Esophagus (tissue), 2 donors: ENCODE results near the gene TSPAN18. TPM values are rescaled to one million over a fixed set of nuclear protein-coding genes. Genes with fewer than 3 reads are reported as not detected.
A peak's percentile ranks its signal among the peaks of the same experiment; 100 is the strongest.

Source experiments
- H3K27ac ChIP-seq, 2 donors: one replicate each; pipeline ENCODE4 v1.5.1; 2013; ENCODE audit warnings: low read depth in 2 of 2, mild to moderate bottlenecking in 2 of 2, inconsistent platforms in 1 of 2, low read length in 1 of 2, moderate library complexity in 1 of 2
- H3K27me3 ChIP-seq, 2 donors: one replicate each; pipeline ENCODE4 v1.6.1; 2013; ENCODE audit warnings: low read length in 2 of 2, control low read depth in 1 of 2, mild to moderate bottlenecking in 1 of 2; ENCODE audit not compliant: insufficient read depth in 2 of 2, control insufficient read depth in 1 of 2
- H3K36me3 ChIP-seq, 2 donors: one replicate each; pipeline ENCODE4 v1.6.1; 2013; ENCODE audit warnings: low read length in 1 of 2; ENCODE audit not compliant: control insufficient read depth in 2 of 2, insufficient read depth in 2 of 2
- H3K4me1 ChIP-seq, 2 donors: one replicate each; pipeline ENCODE4 v1.6.1; 2013; ENCODE audit warnings: low read length in 1 of 2; ENCODE audit not compliant: control insufficient read depth in 2 of 2, insufficient read depth in 2 of 2
- H3K4me3 ChIP-seq, 2 donors: one replicate each; pipeline ENCODE4 v1.5.1; 2013; ENCODE audit warnings: low read length in 2 of 2, mild to moderate bottlenecking in 2 of 2, low read depth in 1 of 2, moderate library complexity in 1 of 2
- H3K9me3 ChIP-seq, 2 donors: one replicate each; pipeline ENCODE4 v1.6.1; 2013; ENCODE audit warnings: mild to moderate bottlenecking in 2 of 2, low read depth in 1 of 2, low read length in 1 of 2, moderate library complexity in 1 of 2; ENCODE audit not compliant: control insufficient read depth in 2 of 2, insufficient read depth in 1 of 2
- WGBS, 2 donors: extraction: QIAGEN DNeasy Blood & Tissue Kit; methylation state at CpG; one replicate each; pipeline ENCODE4 v1.1.7; 2013; 5-methylcytosine and 5-hydroxymethylcytosine counted together
- polyA plus RNA-seq, 2 donors: library from polyadenylated mRNA; stranded (reverse); fragments of 200-250 nt; gene quantifications; one replicate each; pipeline ENCODE4 v1.2.3, GENCODE V29; 2013
- donor health status: healthy with polysubstance abuse.
- donor health status: Bipolar disorder and iron deficiency.

TSPAN18 gene
- polyA plus RNA-seq, 2 donors, result 2.2 to 3.1 TPM

DNA sequence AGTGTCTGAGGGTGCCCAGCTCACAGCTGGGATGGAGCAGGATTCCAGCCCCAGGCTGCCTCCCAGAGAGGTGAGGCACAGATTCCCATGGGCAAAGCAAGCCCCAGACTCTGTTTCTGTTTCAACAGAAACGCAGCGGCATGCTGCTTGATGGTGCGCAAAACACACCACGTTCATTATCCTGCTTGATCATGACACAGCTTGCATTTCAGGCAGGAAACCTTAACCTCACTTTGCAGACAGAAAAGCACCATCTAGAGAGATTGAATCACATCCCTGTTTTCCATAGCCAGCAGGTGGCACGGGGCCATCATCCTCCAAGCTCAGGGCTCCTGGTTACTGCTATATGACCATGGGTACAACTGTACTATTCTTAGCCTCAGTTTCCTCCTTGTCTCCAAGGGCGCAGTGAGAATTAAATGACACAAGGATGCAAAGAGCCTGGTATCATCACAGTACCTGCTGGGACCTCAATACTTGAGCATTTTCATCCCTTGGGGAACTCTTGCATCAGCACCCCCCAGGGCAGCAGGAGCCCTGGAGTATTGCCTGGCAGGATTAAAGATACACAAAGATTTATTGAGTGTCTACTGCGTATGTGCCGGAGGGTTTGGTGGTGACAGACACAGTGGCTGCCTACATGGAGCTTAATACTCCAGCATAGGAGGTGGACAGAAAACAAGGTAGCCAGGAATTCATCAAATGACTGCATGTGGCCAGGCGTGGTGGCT is 113.9 kb downstream of the TSPAN18 start:
- H3K27me3 ChIP-seq, result no peaks in the 10 kb centered on the region
- peaks cover 0 to 2% of the 10 kb centered on the region in 2 donors for H3K4me1 ChIP-seq
- no peaks in the 10 kb centered on the region for H3K9me3 ChIP-seq
- 48 to 59% methylated on average over 9 of the region's 9 CpGs for WGBS, 2 donors
- H3K4me3 ChIP-seq, result no peak overlapping the region
- no peaks in the 10 kb centered on the region for H3K36me3 ChIP-seq
- peak overlapping the region in 1 of 2 donors; percentile 22 for H3K27ac ChIP-seq

DNA sequence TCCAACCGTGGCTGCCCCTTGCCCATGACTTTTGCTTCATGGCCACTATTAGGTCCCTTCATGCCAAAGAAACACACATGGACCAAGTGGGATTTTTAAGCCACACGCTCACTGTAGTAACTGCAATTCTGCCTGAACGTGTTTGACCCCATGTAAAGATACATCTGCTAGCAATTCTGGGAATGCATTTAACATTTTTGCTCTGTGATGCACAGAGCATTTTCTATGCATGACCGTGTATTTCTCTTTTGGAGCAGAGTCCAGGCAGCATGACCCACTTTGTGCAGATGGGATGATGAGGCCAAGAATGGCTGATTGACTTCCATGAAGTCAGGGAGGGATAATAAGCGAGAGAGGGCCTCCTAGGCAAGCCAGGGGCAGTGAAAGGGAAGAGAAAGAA is 115.5 kb downstream of the TSPAN18 start:
- H3K9me3 ChIP-seq, result no peaks in the 10 kb centered on the region
- no peak overlapping the region for H3K27ac ChIP-seq
- H3K36me3 ChIP-seq, result no peaks in the 10 kb centered on the region
- H3K4me3 ChIP-seq, result no peak overlapping the region
- peaks cover 0 to 2% of the 10 kb centered on the region in 2 donors for H3K4me1 ChIP-seq
- WGBS, 2 donors, result 70 to 73% methylated on average over 5 of the region's 5 CpGs
- H3K27me3 ChIP-seq, result no peaks in the 10 kb centered on the region

DNA sequence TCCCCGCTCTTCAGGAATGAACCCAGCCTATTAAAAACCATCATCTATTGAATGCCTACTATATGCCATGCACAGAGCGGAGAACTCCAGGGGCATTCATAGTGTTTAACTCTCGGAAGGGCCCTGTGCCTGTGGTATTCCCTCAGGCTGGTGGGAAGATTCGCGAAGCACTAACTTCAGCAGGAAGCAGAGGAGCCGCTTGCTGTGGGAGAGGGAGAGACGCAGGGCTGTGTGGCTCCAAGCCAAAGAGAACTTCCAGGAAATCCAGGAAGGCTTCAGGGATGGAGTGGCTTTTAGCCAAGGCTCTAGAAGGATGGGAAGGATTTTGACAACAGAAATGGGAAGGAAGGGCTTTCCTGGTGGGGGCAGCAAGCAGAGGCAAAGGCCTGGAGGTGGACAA is 120.1 kb downstream of the TSPAN18 start:
- 84 to 90% methylated on average over 7 of the region's 7 CpGs for WGBS, 2 donors
- H3K36me3 ChIP-seq, result no peaks in the 10 kb centered on the region
- H3K27me3 ChIP-seq, result no peaks in the 10 kb centered on the region
- H3K27ac ChIP-seq, result no peak overlapping the region
- H3K9me3 ChIP-seq, result no peaks in the 10 kb centered on the region
- H3K4me1 ChIP-seq, result no peaks in the 10 kb centered on the region
- no peak overlapping the region for H3K4me3 ChIP-seq

DNA sequence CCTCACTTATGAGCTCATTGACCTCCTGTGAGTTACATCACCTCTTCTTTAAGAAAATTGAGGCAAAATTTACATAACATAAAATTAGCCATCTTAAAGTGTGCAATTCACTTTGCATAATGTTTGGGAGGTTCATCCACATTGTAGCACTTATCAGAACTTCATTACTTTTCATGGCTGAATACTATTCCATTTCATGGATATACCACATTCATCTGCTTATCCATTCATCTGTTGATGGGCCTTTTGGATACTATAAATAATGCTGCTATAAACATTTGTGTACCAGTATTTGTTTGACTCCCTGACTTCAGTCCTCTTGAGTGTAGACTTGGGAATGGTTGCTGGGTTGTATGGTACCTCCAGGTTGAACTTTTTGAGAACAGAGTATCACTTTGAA is 120.6 kb downstream of the TSPAN18 start:
- no peaks in the 10 kb centered on the region for H3K27me3 ChIP-seq
- no peaks in the 10 kb centered on the region for H3K9me3 ChIP-seq
- no peaks in the 10 kb centered on the region for H3K4me1 ChIP-seq

DNA sequence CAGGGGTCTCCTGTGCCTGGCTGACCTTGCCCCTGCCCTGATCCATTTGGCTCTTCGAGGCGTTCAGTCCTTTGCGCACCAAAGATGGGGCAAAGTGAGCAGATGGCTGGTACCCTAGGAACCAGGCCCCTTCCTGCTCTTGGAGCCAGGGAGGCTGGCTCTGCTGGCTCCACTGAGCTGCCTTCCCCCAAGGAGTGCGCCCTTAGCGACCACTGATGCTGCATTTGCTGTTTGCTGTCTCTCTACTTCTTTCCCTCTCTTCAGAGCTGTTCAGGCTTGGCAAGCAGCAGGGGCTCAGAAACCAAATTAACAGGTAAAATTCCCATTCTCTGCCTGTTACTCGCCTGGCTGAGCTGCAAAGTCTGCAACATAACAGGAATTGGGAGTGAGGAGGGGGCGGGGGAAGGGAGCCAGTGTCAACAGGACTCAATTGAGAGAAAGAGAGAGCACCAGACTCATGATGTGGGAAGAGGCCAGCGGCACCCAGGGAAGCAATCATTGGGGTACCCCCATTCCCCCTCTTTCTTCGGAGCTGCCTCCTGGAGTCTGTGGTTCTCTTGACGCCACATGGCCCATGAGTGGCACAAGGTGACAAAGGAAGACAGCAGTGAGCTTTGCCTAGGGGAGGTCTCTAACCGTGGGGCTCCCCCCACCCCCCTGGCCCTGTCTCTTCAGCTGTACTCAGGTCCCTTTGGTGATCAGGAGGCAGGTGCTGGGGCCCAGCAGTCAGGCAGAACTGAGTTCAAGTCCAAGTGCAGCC is 121.6 kb downstream of the TSPAN18 start:
- no peak overlapping the region for H3K27ac ChIP-seq
- H3K27me3 ChIP-seq, result no peaks in the 10 kb centered on the region
- H3K4me1 ChIP-seq, result no peaks in the 10 kb centered on the region
- H3K9me3 ChIP-seq, result no peaks in the 10 kb centered on the region
- 78 to 81% methylated on average over 10 to 11 of the region's 11 CpGs for WGBS, 2 donors
- H3K36me3 ChIP-seq, result no peaks in the 10 kb centered on the region
- H3K4me3 ChIP-seq, result no peak overlapping the region

More for the DNA sequence above, 120.6 kb downstream of the TSPAN18 start:
- Histone ChIP-seq H3K27ac (no peak overlapping the region), H3K4me3 (no peak overlapping the region), H3K36me3 (no peaks in the 10 kb centered on the region)

DNA sequence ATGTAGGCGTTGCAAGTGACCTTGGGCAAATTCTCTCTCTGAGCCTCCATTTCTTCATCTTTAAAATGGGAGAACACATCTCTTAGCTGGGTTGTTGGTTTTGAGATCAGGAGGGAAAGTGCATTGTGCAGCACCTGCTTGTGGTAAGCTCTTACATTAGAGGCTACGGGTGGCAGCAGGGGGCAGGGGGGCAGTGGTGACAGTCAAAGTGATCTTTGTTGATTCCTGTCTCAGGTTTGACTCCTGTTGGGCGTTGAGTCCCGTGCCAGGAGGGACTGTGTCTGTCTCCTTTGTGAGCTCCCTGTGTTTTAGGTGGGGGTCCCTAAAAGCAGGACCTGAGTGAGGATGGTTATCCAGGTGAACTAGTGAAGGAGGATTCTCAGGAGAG is 122.2 kb downstream of the TSPAN18 start:
- Histone ChIP-seq H3K27me3 (no peaks in the 10 kb centered on the region), H3K9me3 (no peaks in the 10 kb centered on the region), H3K27ac (no peak overlapping the region), H3K36me3 (no peaks in the 10 kb centered on the region), H3K4me3 (no peak overlapping the region), H3K4me1 (no peaks in the 10 kb centered on the region)
- WGBS, 2 donors, result 80 to 91% methylated on average over 4 of the region's 4 CpGs

DNA sequence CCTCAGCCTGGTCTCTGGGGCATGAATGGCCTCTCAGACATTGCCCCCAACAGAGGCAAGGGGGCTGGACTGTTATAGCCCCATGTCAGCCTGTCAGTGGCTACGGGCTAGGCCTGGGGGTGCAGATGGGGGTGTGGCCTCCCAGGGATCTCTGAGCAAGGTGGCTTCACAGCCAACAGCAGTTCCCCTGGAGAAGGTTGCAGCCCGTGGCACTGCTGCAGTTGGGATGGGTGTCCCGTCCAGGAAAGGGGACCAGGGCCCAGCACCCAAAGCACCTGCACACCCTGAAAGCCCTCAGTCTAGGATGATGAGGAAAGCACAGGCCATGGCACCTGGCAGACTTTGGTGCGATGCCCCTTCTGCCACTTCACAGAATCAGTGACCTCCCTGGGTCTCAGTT is 122.7 kb downstream of the TSPAN18 start:
- 77 to 93% methylated on average over 4 of the region's 4 CpGs for WGBS, 2 donors
- Histone ChIP-seq H3K4me1 (no peaks in the 10 kb centered on the region), H3K36me3 (no peaks in the 10 kb centered on the region), H3K27me3 (no peaks in the 10 kb centered on the region), H3K27ac (no peak overlapping the region), H3K4me3 (no peak overlapping the region), H3K9me3 (no peaks in the 10 kb centered on the region)

DNA sequence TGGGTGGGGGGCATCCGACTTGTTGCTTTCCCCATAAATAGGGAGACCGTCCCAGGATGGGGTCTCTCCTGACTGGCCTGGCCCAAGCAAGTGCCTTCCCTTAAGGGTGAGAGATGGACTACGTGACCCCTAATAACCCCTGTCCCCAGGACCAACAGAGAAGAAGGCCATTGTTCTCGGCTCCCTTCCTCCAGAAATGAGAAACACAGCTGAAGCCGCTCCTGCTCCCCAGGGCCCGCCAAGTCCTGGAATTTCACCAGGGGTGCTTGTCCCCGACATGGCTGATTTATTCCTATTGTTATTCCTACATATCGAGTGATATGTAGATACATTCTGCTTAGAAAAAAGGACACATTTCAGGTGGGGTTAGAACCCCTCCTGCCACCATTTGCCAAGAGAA is 123.2 kb downstream of the TSPAN18 start:
- no peak overlapping the region for H3K27ac ChIP-seq
- 68 to 74% methylated on average over 8 of the region's 8 CpGs for WGBS, 2 donors

DNA sequence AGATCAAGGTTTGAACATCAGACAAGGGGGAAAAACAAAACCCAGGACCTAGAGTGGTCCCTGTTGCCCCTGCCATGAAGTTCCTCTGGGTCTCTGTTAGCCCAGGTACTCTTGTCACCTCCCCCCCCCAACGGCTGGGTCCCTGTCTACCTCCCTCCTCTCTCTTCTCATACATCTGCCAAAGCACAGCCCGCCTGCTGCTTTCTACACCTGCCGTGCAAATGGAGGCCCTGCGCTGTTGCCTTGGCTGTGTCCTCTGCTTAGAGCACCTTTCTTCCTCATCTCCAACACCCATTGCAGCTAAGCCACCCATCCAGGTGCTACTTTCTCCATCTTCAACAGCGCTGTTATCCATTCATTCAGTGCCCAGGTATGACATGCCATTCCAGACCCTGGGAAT is 124.7 kb downstream of the TSPAN18 start:
- no peaks in the 10 kb centered on the region for H3K4me1 ChIP-seq
- no peak overlapping the region for H3K4me3 ChIP-seq
- 80 to 91% methylated on average over 5 of the region's 5 CpGs for WGBS, 2 donors
- no peaks in the 10 kb centered on the region for H3K36me3 ChIP-seq
- no peaks in the 10 kb centered on the region for H3K27me3 ChIP-seq
- H3K9me3 ChIP-seq, result no peaks in the 10 kb centered on the region
- no peak overlapping the region for H3K27ac ChIP-seq

More for the DNA sequence above, 123.2 kb downstream of the TSPAN18 start:
- H3K4me1 ChIP-seq, result no peaks in the 10 kb centered on the region
- no peaks in the 10 kb centered on the region for H3K36me3 ChIP-seq
- no peaks in the 10 kb centered on the region for H3K9me3 ChIP-seq
- no peak overlapping the region for H3K4me3 ChIP-seq
- H3K27me3 ChIP-seq, result no peaks in the 10 kb centered on the region
